A549 (cell line): ENCODE data around the gene CNTN2.

ENCODE experiments used
- CTCF ChIP-seq: fragments of >200 bp; sonication (Bioruptor Twin); formaldehyde crosslinking; IDR thresholded peaks from 3 replicates; pipeline ENCODE4 v1.5.1; 2016
- ELK1 ChIP-seq: fragments of 150-350 bp; IDR thresholded peaks from 2 replicates; pipeline ENCODE4 v1.6.1; 2014; ENCODE audit warnings: low read depth, mild to moderate bottlenecking, low read length
- EP300 ChIP-seq, 2 experiments: fragments of >200 bp; sonication (Bioruptor Twin); formaldehyde crosslinking; IDR thresholded peaks; 2 replicates in 1 of 2; 3 replicates in 1 of 2; pipeline ENCODE4 v1.6.1; 2016 to 2017
- MAFK ChIP-seq: fragments of 450-650 bp; IDR thresholded peaks from 2 replicates; pipeline ENCODE4 v1.6.1; 2014; ENCODE audit not compliant: partially characterized antibody
- MAX ChIP-seq: IDR thresholded peaks from 2 replicates; pipeline ENCODE4 v1.6.1; 2012
- MAZ ChIP-seq: fragments of 150-350 bp; IDR thresholded peaks from 2 replicates; pipeline ENCODE4 v1.6.1; 2014; ENCODE audit warnings: antibody characterized with exemption, low read depth, low read length, borderline replicate concordance
- MYC ChIP-seq: IDR thresholded peaks from 2 replicates; pipeline ENCODE4 v1.6.1; 2012; ENCODE audit warnings: mild to moderate bottlenecking, inconsistent platforms, low read length, improper control_type of control experiment, borderline replicate concordance
- RAD21 ChIP-seq, 2 experiments: fragments of >200 bp in 1 of 2; sonication (Bioruptor Twin) in 1 of 2; formaldehyde crosslinking in 1 of 2; IDR thresholded peaks in 1 of 2; conservative IDR thresholded peaks in 1 of 2; 2 replicates in 1 of 2; 3 replicates in 1 of 2; pipeline ENCODE4 v1.6.1; 2012 to 2018; ENCODE audit warnings: inconsistent platforms in 1 of 2
- RCOR1 ChIP-seq: fragments of 150-350 bp; IDR thresholded peaks from 2 replicates; pipeline ENCODE4 v1.6.1; 2014; ENCODE audit warnings: antibody characterized with exemption, low read length, low read depth
- TP53 ChIP-seq: fragments of 250-450 bp; sonication (Bioruptor Pico); IDR thresholded peaks from 2 replicates; pipeline ENCODE4 v1.5.0; 2021; ENCODE audit warnings: mild to moderate bottlenecking, moderate library complexity
- ZNF302 ChIP-seq: fragments of 250-450 bp; sonication (Bioruptor Pico); IDR thresholded peaks from 2 replicates; pipeline ENCODE4 v1.9.0; 2021; ENCODE audit warnings: inconsistent platforms, mild to moderate bottlenecking, moderate library complexity

- TF ChIP-seq MAX (no peak), EP300 (IDR thresholded peaks at IDR 0.05) (no peak), MAZ (no peak), ELK1 (no peak), CTCF (no peak), TP53 (CRISPR knock-in tag) (no peak), RAD21 (conservative IDR thresholded peaks at IDR 0.05 in 1 of 2, IDR thresholded peaks at IDR 0.05 in 1 of 2) (no peak), ZNF302 (CRISPR knock-in tag) (no peak), RCOR1 (no peak), MAFK (no peak), MYC (no peak)
Measured at GRCh38 chr1:205082431-205082830, 39.4 kb downstream of the CNTN2 start.
